Measurements from ENCODE around the gene LRMDA. TPM values are rescaled to one million over a fixed set of nuclear protein-coding genes. Genes with fewer than 3 reads are reported as not detected.

Gene LRMDA
- total RNA-seq, 1 donor: under 0.01 TPM

DNA sequence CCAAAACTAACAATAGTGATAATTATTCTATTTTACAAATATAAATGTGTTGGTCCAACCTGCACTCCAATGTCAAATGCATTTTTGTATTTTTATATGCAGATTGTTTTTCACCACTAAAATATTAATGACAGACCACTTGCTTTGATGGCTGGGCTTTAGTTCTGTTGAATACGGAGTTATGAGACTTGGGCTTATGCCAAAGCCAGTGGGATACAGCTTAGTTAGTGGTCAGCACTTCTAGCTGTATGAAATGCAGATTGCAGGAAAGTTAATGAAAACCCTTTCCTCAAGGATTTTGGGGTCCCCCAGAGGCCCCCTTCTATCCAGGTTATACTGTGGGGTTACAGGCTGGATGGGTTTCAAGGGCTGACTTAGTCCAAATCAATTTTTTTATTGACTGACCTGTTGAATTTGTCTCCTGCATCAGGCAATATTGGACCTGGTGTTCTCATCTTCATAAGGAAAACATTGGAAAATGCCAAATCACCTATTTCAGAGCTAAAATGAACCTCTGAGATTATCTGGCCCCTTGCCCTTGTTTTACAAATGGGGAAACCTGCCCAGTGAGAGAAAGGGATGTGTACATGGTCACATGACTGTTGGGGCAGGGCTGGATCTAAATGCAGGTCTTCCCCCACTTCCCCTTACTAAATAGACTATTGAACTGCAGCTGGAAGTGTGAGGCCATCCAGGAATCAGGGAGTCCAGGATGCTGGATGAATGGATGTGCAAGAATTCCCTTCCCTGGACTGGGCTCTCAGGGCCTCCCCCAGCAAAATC, 1120.9 kb downstream of the LRMDA start:
- no peak overlapping the region for H3K4me3 ChIP-seq (ENCODE audit: low read depth, low read length)
- no peak for DNase-seq (ENCODE audit: low read depth)
- TF ChIP-seq CTCF (IDR thresholded peaks at IDR 0.05; ENCODE audit: insufficient read depth, low read depth, low read length): no peak

DNA sequence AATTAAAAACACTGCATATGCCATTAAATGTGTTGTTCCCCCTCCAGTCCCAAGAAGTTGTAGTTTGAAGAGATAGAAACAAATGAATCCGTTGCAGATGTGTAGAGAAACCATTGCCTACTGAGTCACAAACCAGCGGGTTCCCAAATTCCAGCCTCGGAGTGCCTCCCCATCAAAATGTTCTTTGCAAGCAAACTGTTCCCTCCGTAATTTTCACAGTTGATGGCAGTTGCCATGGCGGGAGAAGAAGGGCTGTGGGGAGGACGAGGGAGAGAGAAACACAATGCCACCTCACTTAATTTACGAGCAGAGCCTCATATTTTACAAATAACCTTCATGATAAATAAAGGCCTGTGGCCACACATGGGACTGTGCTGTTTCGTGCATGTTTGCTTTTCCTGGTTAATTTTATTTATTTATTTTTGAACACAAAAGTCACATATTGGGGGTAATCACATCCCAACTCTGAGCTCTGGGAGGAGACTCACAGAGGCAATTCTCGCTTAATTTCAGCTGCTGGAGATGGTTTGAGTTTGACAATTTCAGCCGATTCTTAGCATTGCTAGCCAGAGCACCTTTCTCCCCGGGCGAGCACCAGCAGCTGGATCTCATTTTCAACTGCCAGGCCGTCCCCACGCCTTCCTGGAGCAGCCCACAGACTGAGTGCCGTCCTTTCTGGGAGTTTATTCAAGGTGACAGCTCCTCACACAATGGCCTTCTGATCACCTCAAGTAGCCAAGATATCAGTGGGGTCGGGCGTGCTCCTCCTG, 1122.0 kb downstream of the LRMDA start:
- no peak for DNase-seq (ENCODE audit: low read depth)
- no peak for TF ChIP-seq CTCF (IDR thresholded peaks at IDR 0.05; ENCODE audit: insufficient read depth, low read depth, low read length)

DNA sequence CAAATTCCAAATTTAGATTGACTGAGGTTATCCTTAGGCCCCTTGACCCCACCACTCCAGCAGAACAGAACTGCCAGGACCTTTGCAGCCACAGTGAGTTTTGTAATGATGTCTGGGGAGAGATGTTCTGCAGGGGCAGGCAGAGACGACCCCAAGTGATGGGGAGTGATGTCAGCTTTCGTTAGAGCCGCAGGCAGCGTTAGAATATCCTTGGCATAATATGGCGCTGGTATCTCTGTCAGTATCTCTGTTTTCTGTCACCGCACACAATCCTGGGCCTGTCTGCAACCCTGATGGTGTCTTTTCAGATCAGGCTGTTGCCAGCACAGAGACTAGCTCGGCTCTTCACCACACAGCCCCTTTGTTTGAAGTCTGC, 1122.6 kb downstream of the LRMDA start:
- TF ChIP-seq CTCF (IDR thresholded peaks at IDR 0.05; ENCODE audit: insufficient read depth, low read depth, low read length): no peak
- H3K4me3 ChIP-seq (ENCODE audit: low read depth, low read length): no peak overlapping the region
- DNase-seq (ENCODE audit: low read depth): no peak

More for the DNA sequence above, 1122.0 kb downstream of the LRMDA start:
- no peak overlapping the region for H3K4me3 ChIP-seq (ENCODE audit: low read depth, low read length)

- no peak for TF ChIP-seq CTCF (IDR thresholded peaks at IDR 0.05; ENCODE audit: insufficient read depth, low read depth, low read length)
Observed at GRCh38 chr10:76554478-76554877, 1123.1 kb downstream of the LRMDA start.

GRCh38 chr10:76555067-76555670, 1123.7 kb downstream of the LRMDA start:
- no peak for TF ChIP-seq CTCF (IDR thresholded peaks at IDR 0.05; ENCODE audit: insufficient read depth, low read depth, low read length)

More at GRCh38 chr10:76554478-76554877, 1123.1 kb downstream of the LRMDA start:
- no peak for DNase-seq (ENCODE audit: low read depth)
- no peak overlapping the region for H3K4me3 ChIP-seq (ENCODE audit: low read depth, low read length)

DNA sequence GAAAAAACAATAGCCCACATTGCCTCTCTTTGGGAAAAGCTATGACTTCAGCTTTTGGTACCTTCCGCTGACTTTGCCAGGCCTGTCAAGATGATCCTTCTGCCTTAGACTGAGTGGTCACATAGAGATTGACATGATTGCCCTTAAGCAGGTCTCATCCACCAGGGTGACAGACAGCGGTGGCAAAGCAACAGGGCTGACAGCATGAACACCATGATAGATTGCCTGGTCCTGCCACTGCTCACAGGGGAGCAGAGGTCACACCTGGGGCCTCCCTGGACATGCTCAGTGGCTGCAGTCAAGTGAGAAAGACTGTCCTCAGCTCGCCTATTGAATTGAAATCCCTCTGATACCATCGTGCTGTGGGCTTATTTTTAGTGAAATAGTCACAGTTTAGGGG, 1125.9 kb downstream of the LRMDA start:
- DNase-seq (ENCODE audit: low read depth): no peak
- H3K4me3 ChIP-seq (ENCODE audit: low read depth, low read length): no peak overlapping the region
- TF ChIP-seq CTCF (IDR thresholded peaks at IDR 0.05; ENCODE audit: insufficient read depth, low read depth, low read length): no peak

More at GRCh38 chr10:76555067-76555670, 1123.7 kb downstream of the LRMDA start:
- no peak for DNase-seq (ENCODE audit: low read depth)
- H3K4me3 ChIP-seq (ENCODE audit: low read depth, low read length): no peak overlapping the region

Measured in fibroblast of villous mesenchyme (primary cell).